8988T (cell line): ENCODE results near the gene GSTO2.
A peak's percentile ranks its signal among the peaks of the same experiment; 100 is the strongest.

ENCODE experiments used
- DNase-seq: peaks from one replicate; pipeline ENCODE4 v3.0.0; 2011

The GSTO2 gene

DNA sequence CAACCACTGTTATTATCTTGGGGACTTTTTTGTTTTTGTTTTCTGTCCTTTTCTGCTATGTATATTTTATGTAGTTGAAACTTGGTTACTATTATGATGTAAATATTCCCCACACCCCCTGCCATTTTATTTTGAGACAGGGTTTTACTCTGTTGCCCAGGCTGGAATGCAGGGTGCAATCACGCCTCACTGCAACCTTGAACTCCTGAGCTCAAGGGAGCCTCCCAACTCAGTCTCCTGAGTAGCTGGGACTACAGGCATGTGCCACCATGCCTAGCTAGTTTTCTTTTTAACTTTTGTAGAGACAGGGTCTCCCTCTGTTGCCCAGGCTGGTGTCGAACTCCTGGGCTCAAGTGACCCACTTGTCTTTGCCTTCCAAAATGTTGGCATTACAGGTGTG is 18.0 kb downstream of the GSTO2 start:
- DNase-seq = no peak

DNA sequence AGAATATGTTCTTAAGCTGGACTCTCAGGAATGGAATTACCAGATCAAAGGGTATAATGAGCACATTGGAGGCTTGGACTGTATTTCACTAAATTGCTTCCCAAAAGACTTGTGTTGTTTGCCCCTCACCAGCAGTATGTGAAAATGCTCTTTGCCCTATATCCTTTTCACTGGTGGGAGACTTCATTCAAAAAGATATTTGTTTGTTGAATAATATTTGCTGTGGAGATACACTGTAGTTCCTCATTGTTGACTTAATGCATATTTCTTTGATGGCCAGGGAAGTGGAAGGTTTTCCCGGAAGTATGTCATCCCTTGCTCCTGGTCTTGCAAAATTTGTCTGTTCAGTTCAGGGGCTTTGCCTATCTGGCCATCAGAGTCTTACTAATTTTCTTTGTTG is 19.4 kb downstream of the GSTO2 start:
- DNase-seq = no peak

DNA sequence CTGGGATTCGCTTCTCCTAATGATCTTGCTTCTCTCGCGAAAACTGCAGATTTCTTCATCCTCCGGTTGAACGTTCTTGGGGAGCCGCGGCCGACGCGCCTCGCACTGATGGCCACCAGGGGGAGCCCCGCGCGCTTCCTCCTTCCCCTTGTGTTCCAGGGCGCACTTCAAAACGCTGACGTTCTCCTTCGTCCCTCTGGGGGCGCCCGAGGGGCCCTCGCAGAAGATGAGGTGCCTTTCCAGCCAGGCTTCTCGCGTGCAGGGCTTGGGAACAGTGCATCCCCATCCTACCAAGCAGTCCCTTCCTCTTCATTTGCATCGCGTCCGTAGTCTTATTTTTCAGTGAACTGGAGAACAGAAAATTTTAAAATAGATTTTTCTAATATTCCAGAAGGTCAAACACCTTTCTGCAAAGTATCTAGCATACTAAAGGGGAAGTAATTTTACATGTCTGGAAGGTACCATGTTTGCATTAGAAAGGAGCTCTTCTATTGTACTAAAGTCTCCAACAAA is 22.5 kb downstream of the GSTO2 start:
- DNase-seq = peak; percentile 52

DNA sequence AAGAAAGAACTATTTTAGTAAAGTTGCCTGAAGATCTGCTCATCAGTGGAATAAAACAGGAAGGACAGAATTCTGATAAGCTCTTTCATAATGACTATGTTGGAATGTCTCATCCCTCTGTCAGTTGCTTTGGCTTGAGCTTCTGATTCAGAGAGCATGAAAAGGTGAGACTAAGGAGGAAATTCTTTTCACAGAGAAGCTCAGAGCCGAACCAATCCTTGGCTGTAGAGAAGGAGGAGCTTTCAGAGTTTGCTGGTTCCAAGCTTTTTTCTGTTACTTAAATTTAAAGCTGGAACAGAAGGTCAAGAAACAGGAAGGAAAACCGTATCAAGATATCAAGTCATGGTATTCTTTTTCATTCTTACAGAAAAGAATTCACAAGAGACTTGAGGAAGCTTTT is 24.0 kb downstream of the GSTO2 start:
- no peak for DNase-seq

DNA sequence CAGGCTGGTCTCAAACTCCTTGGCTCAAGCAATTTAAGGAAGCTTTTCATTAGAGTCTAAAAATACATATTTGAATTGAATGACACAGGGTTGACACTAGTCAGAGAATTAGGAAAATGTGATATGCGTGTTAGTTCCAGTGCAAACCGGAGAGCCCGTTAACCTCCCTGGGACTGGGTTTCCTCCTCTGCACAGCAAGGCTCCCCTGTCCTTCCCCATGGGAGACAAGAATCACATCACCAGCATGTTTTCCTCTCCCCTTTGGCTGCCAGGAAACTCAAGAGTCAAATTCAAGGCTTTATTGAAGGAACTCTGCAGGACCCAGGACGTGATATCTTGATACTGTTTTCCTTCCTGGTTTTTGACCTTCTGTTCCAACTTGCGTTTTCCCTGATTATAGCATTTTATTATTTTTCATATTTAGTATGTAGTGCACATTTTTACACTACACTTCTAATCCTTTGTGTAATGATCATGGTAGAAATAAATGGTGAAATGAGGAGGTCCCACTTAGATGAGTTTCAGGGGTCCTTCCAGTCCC is 24.9 kb downstream of the GSTO2 start:
- no peak for DNase-seq

DNA sequence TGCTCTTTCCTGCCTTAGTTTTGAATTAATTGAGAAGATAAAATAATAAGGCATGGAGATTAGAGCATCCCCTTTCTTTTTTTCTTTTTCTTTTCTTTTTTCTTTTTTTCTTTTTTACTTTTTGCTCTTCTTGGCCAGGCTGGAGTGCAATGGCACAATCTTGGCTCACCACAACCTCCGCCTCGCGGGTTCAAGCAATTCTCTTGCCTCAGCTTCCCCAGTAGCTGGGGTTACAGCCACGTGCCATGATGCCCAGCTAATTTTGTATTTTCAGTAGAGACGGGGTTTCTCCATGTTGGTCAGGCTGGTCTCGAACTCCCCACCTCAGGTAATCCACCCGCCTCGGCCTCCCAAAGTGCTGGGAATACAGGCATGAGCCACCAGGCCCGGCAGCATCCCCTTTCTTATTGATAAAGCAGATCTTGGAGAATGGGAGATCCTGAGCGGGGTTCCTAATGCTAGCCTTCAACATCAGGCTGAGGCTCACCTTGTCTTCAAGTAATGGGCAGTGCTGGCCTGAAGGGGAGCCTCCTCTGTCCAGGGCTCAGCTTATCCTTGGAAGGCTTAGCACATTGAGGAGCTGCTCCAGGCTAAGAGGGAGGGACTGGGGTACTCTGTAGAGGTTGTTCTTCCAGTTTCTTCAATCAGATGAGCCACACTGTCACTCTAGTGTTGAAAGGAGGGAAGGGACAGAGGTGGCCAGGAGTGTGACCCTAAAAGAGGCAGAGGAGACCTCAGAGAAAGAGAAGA is 27.9 kb downstream of the GSTO2 start:
- DNase-seq = no peak

DNA sequence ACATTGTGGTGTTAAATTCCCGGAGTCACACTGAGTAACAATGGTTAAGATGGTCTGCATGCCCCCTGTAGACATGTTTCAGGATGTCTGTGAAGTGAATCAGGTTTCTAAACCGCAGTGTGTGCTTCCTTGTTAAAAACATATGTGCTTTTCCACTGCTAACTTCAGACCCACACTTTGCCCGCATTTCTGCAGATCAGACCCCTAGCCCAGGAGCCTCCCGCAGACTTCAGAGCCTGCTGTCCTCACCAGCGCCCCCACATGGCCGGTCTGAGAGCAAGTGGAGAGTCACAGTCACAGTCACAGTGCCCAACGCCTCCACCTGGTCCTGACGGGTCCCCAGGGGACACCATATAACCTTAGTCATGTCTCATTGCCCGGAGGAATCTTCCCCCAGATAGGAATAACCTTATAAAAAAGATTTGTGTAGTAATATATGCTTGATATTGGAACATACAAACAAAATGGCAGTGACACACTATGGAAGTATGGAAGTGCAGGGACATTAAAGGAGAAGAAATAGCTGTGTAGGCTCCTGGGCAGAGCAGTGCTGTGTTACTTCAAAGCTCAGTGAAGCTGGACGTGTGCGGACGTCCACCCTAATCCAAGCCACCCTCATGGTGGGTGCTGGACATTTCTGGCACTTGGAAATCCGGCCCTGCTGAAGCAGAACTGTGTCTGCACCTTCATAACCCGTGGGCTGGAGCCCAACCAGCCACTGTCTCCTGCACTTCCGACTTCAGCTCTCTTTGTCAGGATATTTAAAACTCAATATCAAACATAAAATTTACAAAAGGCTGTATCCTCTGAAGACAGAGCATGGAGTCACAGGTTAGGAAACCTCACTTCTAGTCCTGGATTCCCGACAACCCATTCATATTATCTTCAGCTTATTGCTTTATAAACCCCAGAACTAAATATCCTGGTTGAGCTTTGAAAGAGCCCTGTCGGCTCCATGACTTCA is 29.0 kb downstream of the GSTO2 start:
- peak; percentile 61 for DNase-seq

DNA sequence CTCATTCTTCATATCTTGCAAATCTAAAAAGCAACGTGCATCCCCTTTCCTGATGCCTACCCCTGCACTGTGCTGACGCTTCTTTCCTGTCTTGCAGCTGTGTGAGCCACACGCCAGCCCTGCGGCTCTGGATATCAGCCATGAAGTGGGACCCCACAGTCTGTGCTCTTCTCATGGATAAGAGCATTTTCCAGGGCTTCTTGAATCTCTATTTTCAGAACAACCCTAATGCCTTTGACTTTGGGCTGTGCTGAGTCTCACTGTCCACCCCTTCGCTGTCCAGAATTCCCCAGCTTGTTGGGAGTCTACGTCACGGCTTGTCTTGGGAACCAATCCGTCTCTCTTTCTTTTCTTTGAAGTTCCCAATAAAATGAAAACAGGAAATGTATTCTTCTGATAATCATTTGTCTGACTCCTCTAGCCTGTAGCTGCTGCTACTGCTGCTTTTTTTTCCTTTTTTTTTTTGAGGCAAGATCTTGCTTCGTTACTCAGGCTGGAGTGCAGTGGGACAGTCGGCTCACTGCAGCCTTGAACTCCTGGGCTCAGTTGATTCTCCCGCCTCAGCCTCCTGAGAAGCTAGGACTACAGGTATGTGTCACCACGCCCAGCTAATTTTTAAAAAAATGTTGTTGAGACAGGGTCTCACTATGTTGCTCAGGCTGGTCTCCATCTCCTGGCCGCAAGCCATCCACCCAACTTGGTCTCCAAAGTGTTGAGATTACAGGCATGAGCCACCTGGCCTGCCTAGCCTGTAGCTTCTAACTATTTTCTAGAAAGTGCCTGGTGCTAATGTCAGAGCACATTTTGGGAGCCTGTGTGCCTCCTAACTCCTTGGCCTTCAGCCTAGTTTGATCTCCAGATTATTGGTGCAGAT is 30.3 kb downstream of the GSTO2 start:
- DNase-seq = no peak

DNA sequence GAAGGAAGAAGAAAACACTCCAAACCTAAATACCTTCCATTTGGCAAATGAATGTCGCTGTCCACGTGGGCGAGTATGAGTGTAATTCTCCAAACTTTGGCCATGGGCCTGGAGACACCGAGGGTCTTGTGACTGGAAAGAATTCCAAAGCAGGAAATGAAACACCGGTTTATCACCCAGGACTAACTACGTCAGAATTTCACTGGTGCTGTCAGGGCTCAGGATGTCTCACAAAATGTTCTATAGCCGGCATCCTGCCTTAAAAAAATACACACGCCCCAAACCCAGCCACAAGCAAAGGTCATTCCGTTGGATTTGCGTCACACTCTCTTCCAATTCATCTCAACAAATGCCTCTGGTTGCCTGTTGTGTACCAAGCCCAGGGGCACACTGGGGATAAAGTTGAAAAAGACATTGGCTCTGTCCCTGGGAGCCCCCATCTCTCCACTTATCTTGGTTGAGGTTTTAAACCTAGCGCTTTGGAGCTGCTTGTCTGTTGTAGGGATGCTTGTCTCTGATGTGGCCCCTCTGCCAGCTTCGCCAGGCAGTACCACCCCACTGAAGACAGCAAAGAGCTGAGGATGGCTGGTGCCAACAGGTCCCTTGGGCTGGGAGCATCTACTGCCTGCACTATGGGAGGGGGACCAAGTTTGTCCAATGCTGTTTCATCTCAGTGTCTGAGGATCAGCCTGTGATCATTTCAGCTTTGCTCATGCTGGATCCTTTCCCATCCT is 31.2 kb downstream of the GSTO2 start:
- DNase-seq = no peak

DNA sequence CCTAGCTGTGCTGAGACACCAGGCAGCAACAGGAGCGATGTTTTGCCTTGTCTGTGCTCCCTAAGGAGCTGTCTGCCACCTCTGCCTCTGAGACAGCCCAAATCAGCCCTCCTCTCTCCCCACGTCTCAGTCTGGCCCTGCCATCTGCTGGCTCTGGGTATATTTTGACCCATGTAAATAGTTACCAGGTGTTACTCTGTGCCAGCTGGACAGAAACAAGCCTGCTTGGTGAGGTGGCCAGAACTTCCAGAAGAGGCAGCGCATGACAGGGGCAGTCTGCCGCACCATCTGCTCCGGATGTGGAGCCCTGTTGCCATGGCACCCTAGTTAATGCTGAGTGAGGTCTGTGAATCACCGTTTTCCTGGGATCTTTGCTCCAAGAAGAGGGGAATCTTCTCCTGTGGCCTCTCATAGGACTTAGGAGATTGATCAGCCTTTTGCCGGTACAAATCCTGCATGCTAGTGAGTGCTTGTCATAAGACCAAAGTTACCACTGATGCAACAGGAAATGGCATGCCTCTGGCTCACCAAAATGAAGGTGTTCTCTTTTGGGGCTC is 31.8 kb downstream of the GSTO2 start:
- no peak for DNase-seq

DNA sequence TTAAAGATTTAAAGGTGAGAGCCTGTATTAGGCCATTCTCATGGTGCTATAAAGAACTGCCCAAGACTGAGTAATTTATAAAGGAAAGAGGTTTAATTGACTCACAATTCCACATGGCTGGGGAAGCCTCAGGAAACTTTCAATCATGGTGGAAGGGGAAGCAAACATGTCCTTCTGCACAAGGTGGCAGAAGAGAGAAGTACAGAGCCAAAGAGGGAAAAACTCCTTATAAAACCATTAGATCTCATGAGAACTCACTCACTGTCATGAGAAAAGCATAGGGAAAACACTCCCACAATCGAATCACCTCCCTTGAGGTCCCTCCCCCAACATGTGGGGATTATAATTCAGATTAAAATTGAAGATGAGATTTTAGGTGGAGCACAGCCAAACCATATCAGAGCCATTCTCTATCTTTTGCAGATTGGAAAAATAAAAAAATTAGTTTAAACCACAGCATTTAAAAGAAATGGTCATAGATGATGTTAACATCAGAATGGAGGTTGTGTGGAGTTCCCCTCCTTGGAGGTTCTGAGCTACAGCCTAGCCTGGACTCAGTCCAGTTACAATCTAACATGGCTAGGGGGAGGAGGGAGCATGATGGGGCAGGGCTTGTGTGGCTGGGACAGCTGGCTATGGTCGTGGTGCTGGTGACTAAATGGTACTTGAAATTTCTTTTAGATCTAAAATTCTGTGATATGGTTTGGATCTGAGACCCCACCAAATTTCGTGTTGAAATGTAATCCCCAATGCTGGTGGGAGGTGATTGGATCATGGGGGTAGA is 33.1 kb downstream of the GSTO2 start:
- no peak for DNase-seq

DNA sequence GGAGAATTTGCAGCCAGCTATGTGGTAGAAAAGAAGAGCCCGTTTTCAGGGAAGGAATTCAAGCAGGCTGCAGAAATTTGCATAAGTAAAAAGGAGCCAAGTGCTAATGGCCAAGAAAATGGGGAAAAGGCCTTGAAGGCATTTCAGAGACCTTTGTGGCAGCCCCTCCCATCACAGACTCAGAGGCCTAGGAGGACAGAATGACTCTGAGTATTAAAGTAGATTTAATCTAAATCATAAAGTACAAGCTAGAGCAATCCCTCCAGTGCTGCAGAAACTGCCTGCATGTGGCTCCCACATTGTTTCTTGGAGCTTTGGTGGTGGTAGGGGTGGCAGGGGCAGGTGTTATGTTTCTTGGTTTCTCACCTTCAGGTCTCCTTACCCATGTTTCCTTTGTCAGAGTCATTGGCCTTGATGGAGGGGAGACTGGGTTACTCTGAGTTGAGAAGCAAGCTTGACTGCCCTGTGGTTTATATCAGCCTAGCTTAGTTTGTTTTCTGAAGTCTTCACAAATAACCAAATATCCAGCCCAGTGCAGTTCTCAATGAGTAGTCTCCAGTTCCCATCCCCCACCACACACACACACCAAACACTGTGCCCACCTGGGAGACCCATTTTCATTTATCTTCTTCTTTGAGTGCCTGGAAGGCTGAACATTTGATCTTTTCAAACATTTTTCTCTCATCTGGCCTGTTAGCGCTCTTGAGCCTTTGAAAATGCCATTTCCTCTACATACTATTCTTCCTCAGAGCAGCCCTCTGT is 34.8 kb downstream of the GSTO2 start:
- DNase-seq = no peak

DNA sequence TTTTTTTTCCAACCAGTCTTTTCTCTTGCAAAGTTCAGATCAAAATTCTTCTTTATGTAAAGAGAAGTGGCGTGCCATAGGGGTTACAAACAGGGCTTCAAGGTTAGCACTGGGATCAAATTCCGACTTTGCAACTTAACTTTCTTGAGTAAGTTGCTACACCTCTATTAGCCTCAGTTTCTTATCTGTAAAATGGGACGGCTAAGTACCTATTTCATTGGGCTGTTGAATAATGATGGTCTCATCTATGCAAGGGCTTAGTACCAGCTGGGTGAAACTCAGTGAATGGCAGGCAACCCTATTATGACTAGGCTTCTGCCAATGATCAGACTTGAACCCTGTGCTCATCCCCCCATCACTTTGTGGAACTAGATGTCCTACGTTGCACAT is 35.4 kb downstream of the GSTO2 start:
- DNase-seq = no peak

DNA sequence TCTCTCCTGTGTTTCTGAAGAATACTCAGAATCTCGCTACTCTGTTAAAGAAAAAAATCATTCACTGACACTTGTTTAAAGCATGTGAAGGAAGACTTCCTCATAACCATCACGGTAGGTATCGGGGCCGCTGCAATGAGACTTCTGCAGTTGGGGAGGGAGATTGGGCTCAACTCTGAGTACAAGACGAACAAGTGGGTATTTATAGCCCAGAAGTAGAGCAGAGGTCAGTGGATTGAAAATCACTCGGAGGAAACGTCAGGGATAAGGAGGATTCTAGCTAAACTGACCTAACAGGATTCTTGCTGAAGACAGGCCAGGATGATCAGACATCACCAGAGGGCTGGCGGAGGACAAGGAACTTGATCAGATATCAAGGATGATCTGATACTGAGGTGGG is 35.9 kb downstream of the GSTO2 start:
- DNase-seq = no peak

DNA sequence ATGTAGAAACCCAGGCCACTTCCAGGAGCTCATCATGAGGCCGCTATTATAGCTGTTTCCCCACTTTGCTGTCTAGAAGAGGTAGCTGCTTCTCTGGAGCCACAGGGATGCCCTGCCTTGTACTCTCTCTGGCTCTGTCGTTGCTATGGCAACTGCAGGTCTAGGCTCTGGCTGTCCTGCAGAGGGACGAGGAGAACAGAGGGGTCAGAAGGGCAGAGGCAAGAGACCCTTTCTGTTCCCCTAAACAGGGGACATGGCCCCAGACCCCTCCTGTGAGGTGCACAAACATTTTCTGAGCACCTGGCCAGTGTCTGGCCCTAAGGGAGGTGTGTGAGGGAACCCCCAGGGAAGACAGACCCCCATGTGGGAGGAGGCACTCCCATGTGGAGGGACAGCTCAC is 37.9 kb downstream of the GSTO2 start:
- no peak for DNase-seq

DNA sequence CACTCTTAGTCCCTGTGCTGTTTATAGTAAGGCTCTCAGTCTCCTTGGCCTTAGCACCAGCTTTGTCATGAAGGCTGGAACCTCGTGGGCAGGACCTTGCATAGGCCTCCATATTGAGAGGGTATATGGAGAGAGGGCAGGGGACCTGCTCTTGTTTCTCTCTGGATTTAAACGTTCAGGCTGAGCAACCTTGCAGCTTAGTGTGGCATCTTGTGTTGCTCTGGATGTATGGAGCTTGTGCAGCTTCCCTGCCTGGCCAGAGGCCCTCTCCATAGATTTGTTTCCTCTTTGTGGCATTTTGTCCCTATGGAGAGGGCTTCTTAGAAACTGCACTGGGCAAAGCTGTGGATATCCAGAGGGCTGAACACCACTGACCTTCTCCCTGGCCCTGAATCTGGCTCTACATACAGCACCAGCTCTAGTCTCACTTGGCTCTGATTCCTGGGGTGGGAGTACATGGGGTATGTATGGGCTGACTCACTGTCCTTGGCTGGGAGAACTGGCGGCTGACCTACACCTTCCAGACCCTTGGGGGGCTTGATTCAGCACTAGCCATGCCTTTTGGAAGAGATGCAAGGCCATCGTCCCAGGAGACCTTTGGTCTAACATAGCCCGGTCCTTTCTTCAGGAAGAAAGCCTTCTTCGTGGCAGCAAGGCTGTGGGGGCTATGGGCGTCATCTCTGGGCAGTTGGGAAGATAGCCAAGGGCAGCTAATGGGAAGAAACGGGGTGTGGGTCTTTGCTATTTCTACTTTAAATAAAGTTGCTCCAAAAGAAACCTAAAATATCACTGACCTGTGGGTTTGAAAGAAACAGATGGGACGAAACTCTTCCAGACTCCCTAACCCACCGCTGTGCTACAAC is 38.8 kb downstream of the GSTO2 start:
- DNase-seq = no peak

DNA sequence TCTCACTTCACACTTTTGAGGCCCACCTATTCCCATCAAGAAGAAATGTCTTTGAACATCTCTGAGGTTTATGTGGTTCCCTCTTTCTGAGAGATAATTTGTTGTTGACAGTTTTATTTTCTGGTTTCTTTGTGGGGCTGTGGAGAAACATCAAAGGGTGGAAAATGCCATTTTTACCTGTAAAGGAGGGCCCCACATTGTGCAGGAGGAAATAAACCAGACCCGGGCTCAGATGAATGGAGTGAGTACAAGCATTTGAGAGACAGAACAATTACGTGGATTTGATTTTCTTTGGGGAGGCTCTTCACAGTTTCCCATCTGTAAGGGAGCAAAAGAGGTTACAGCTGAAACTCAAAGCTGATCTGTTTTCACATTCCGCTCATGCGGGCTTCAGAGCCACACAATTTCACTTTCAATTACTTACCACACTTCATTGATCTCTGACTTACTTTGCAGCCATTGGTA is 39.5 kb downstream of the GSTO2 start:
- no peak for DNase-seq
